Measurements from ENCODE around the gene CFAP47. TPM values are rescaled to one million over a fixed set of nuclear protein-coding genes. Genes with fewer than 3 reads are reported as not detected.

CFAP47 gene
- total RNA-seq, 4 donors from 2014 or later = 2.4 to 8.8 (median 4.1) TPM

GRCh38 chrX:36241397-36241796 is 321.9 kb downstream of the CFAP47 start:
- Histone ChIP-seq H3K4me1 (no peaks in the 10 kb centered on the region), H3K27ac (no peak overlapping the region), H3K4me3 (replicated peaks in 1 of 3) (no peak overlapping the region), H3K36me3 (no peaks in the 10 kb centered on the region), H3K27me3 (no peaks in the 10 kb centered on the region), H3K9me3 (no peaks in the 10 kb centered on the region)
- intact Hi-C loops (cut with DNase I) = no loop called here
- peak in 1 of 2 donors; percentile 1 for DNase-seq
- no CpG with 5 or more reads among the region's 1 CpG for WGBS, 2 donors
- TF ChIP-seq CTCF (IDR thresholded peaks at IDR 0.05) (no peak), POLR2A (IDR thresholded peaks at IDR 0.05) (no peak)

GRCh38 chrX:36266155-36266554 is 346.6 kb downstream of the CFAP47 start:
- Histone ChIP-seq H3K9me3 (no peaks in the 10 kb centered on the region), H3K27me3 (no peaks in the 10 kb centered on the region), H3K36me3 (no peaks in the 10 kb centered on the region), H3K4me3 (replicated peaks in 1 of 3) (no peak overlapping the region), H3K27ac (no peak overlapping the region), H3K4me1 (no peaks in the 10 kb centered on the region)
- 90 to 96% methylated on average over 4 of the region's 5 CpGs for WGBS, 2 donors
- TF ChIP-seq POLR2A (IDR thresholded peaks at IDR 0.05) (no peak), CTCF (IDR thresholded peaks at IDR 0.05) (no peak)
- no peak for DNase-seq
- intact Hi-C loops (cut with DNase I) = no loop called here

GRCh38 chrX:36310136-36310535 is 390.6 kb downstream of the CFAP47 start:
- Histone ChIP-seq H3K4me3 (replicated peaks in 1 of 3) (no peak overlapping the region), H3K9me3 (no peaks in the 10 kb centered on the region), H3K36me3 (no peaks in the 10 kb centered on the region), H3K27ac (no peak overlapping the region), H3K27me3 (no peaks in the 10 kb centered on the region), H3K4me1 (no peaks in the 10 kb centered on the region)
- DNase-seq = no peak
- intact Hi-C loops (cut with DNase I) = no loop called here
- no peak for TF ChIP-seq POLR2A (IDR thresholded peaks at IDR 0.05)
- TF ChIP-seq CTCF (IDR thresholded peaks at IDR 0.05) = no peak
- WGBS, 2 donors = 60 to 68% methylated on average over 1 of the region's 1 CpG

GRCh38 chrX:36314303-36314702 is 394.8 kb downstream of the CFAP47 start:
- DNase-seq = no peak
- 73 to 92% methylated on average over 3 of the region's 3 CpGs for WGBS, 2 donors
- Histone ChIP-seq H3K9me3 (no peaks in the 10 kb centered on the region), H3K27ac (no peak overlapping the region), H3K36me3 (no peaks in the 10 kb centered on the region), H3K4me1 (no peaks in the 10 kb centered on the region), H3K4me3 (replicated peaks in 1 of 3) (no peak overlapping the region), H3K27me3 (no peaks in the 10 kb centered on the region)
- intact Hi-C loops (cut with DNase I) = no loop called here
- no peak for TF ChIP-seq POLR2A (IDR thresholded peaks at IDR 0.05)
- no peak for TF ChIP-seq CTCF (IDR thresholded peaks at IDR 0.05)

GRCh38 chrX:36334572-36334971 is 415.0 kb downstream of the CFAP47 start:
- no peaks in the 10 kb centered on the region for H3K9me3 ChIP-seq
- H3K4me3 ChIP-seq (replicated peaks in 1 of 3) = no peak overlapping the region
- intact Hi-C loops (cut with DNase I) = no loop called here
- no peak for DNase-seq
- H3K36me3 ChIP-seq = no peaks in the 10 kb centered on the region
- H3K27me3 ChIP-seq = no peaks in the 10 kb centered on the region
- no peak overlapping the region for H3K27ac ChIP-seq
- 90 to 92% methylated on average over 1 of the region's 1 CpG for WGBS, 2 donors
- no peak for TF ChIP-seq CTCF (IDR thresholded peaks at IDR 0.05)
- H3K4me1 ChIP-seq = no peaks in the 10 kb centered on the region

Measured in thyroid gland (tissue), 4 donors.